ENCODE data around the gene ARVCF.

The ARVCF gene

DNA sequence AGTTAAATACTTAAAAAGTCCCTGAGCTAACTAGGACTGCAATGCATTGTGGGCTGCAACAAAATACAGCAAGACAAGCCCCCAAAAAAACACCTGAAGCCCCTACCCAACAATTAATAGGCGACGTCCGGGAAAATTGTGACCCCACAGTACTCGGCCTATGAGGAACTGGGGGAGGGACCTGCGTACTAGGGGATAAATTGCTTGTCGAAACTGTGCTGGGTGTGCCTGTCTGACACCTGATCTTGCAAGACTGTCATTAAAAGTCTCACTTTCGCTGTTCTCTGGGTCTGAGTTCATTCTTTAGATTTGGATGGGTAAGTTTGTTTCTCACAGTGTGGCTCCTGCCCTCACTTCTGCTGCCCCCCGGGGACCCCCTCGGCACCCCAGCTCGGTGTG is 19.5 kb upstream of the ARVCF start:
- TF ChIP-seq, protein P1, sequence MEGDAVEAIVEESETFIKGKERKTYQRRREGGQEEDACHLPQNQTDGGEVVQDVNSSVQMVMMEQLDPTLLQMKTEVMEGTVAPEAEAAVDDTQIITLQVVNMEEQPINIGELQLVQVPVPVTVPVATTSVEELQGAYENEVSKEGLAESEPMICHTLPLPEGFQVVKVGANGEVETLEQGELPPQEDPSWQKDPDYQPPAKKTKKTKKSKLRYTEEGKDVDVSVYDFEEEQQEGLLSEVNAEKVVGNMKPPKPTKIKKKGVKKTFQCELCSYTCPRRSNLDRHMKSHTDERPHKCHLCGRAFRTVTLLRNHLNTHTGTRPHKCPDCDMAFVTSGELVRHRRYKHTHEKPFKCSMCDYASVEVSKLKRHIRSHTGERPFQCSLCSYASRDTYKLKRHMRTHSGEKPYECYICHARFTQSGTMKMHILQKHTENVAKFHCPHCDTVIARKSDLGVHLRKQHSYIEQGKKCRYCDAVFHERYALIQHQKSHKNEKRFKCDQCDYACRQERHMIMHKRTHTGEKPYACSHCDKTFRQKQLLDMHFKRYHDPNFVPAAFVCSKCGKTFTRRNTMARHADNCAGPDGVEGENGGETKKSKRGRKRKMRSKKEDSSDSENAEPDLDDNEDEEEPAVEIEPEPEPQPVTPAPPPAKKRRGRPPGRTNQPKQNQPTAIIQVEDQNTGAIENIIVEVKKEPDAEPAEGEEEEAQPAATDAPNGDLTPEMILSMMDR (IDR thresholded peaks at IDR 0.05) = no peak
- no peaks in the 10 kb centered on the region for H3K36me3 ChIP-seq (ENCODE audit: control insufficient read depth, insufficient read depth, low read length)
- H3K4me3 ChIP-seq (ENCODE audit: low read depth, low read length) = no peak overlapping the region
- H2AFZ ChIP-seq = no peak overlapping the region
- H3K9ac ChIP-seq = no peak overlapping the region
- no peak overlapping the region for H3K27ac ChIP-seq
- peaks cover 14% of the 10 kb centered on the region for H3K79me2 ChIP-seq
- H3K4me2 ChIP-seq (ENCODE audit: low read length) = no peak overlapping the region
- H3K27me3 ChIP-seq (ENCODE audit: control insufficient read depth, insufficient read depth, low read length) = no peaks in the 10 kb centered on the region
- no peaks in the 10 kb centered on the region for H3K9me3 ChIP-seq (ENCODE audit: control insufficient read depth, low read length)
- peaks cover 5% of the 10 kb centered on the region for H3K4me1 ChIP-seq

DNA sequence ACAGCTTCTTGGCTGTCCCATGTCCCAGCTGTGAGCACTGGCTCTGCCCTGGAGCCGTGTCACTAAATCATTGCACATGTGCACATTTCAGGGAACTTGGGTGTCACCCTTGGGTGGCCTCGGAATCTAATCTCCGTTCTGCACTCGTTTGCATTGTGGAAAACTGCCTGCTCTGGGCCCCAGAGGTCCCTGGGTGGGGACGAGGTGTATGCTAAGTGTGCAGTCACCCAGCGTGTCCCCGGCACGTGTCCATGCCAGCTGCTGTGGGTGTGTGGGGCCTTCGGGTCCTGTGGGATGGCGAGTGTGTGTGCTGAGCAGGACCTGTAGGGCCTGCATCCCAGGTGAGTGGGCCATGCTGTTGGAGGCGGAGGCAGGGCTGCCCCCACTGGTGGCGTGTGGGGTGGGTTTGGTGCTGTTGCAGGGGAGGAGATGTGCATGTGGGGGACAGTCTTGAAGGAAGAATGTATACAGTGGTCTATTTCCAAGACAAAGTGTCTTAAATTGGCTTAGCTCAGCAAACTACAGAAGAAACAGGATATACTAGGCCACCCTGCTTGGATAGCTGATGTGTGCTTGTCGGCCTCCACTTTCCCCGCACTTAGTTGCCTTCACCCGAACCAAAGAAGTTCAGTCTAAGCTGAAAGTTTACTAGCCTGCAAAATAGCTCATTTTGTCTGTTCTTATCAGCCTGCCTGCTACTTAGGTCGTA is 18.9 kb upstream of the ARVCF start:
- Histone ChIP-seq H3K27me3 (ENCODE audit: control insufficient read depth, insufficient read depth, low read length) (no peaks in the 10 kb centered on the region), H3K27ac (no peak overlapping the region), H3K4me3 (ENCODE audit: low read depth, low read length) (no peak overlapping the region), H3K9me3 (ENCODE audit: control insufficient read depth, low read length) (no peaks in the 10 kb centered on the region), H3K9ac (no peak overlapping the region), H3K4me2 (ENCODE audit: low read length) (no peak overlapping the region), H3K79me2 (peaks cover 14% of the 10 kb centered on the region), H2AFZ (no peak overlapping the region), H3K36me3 (ENCODE audit: control insufficient read depth, insufficient read depth, low read length) (no peaks in the 10 kb centered on the region), H3K4me1 (peaks cover 5% of the 10 kb centered on the region)
- TF ChIP-seq, protein P1 (IDR thresholded peaks at IDR 0.05) = no peak

DNA sequence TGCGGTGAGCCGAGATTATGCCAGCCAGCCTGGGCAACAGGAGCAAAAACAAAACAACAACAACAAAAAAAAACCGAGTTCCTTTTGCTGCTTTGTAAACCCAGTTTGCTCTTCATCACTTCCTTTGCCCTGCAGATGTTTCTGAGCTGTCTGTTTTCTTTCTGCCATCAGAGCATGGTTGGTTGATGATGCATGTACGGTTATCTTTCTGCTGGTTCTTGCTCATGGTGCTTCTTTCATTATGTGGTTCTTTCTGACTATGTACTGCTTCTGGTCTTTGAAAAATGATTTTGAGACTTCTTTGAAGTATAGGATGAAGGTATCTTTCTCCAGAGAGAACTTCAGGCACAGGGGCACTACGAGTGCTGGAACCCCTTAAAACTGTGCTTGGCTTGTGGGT is 17.5 kb upstream of the ARVCF start:
- Histone ChIP-seq H3K36me3 (ENCODE audit: control insufficient read depth, insufficient read depth, low read length) (no peaks in the 10 kb centered on the region), H3K9me3 (ENCODE audit: control insufficient read depth, low read length) (no peaks in the 10 kb centered on the region), H3K4me1 (peaks cover 5% of the 10 kb centered on the region), H3K27ac (no peak overlapping the region), H3K79me2 (peaks cover 14% of the 10 kb centered on the region), H3K4me3 (ENCODE audit: low read depth, low read length) (no peak overlapping the region), H3K27me3 (ENCODE audit: control insufficient read depth, insufficient read depth, low read length) (no peaks in the 10 kb centered on the region), H3K9ac (no peak overlapping the region), H3K4me2 (ENCODE audit: low read length) (no peak overlapping the region), H2AFZ (no peak overlapping the region)
- TF ChIP-seq, protein P1 (IDR thresholded peaks at IDR 0.05) = no peak

DNA sequence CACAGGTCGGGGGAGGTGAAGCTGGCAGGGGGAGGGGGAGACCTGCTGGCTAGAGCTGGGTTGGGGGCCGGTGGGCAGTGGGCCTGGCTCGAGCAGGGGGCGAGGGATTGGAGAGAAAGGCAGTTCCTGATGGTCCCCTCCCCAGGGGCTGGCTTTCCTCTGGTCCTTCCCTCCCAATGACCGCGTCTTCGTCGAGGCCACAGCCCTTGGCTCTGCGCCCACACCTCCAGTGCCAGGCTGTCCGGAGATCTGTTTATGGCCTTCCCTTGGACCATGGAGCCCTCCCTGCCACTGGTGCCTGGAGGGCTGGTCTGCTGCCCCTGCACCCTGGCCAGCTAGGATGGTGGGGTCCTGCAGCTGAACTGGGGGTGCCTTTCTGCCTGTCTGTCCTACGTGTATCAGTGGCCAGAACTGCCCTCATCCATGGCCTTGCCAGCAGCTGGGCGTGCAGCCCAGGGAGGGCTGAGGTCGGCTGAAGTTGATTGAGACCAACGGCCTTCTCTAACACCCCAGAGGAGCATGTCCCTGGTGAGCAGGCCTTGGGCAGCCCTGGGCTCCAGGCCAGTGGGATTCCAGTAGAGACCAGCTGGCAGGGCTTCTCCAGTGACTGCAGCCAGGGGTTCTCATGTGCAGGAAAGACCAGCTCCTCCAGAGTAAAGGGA is 16.6 kb upstream of the ARVCF start:
- H3K4me1 ChIP-seq = peaks cover 5% of the 10 kb centered on the region
- no peak overlapping the region for H2AFZ ChIP-seq
- peaks cover 14% of the 10 kb centered on the region for H3K79me2 ChIP-seq
- no peaks in the 10 kb centered on the region for H3K27me3 ChIP-seq (ENCODE audit: control insufficient read depth, insufficient read depth, low read length)
- TF ChIP-seq, protein P1 (IDR thresholded peaks at IDR 0.05) = no peak
- H3K4me2 ChIP-seq (ENCODE audit: low read length) = no peak overlapping the region
- no peak overlapping the region for H3K9ac ChIP-seq
- H3K4me3 ChIP-seq (ENCODE audit: low read depth, low read length) = no peak overlapping the region
- H3K36me3 ChIP-seq (ENCODE audit: control insufficient read depth, insufficient read depth, low read length) = no peaks in the 10 kb centered on the region
- no peaks in the 10 kb centered on the region for H3K9me3 ChIP-seq (ENCODE audit: control insufficient read depth, low read length)
- no peak overlapping the region for H3K27ac ChIP-seq
